GM23338 (cell line): Measurements from ENCODE around the gene SLC25A18.

ENCODE experiments used
- CREB1 ChIP-seq: fragments of 250-450 bp; sonication (Bioruptor Pico); IDR thresholded peaks from 2 replicates; pipeline ENCODE4 v1.5.0; 2020; ENCODE audit warnings: low read depth, mild to moderate bottlenecking, moderate library complexity
- CTCF ChIP-seq, 2 experiments: fragments of 200-600 bp in 1 of 2; sonication (generic) in 1 of 2; conservative IDR thresholded peaks; 2 replicates each; pipeline versions ENCODE4 v1.5.1 to v1.6.1; 2016 to 2017; ENCODE audit warnings: antibody characterized with exemption in 2 of 2, low read depth in 2 of 2, mild to moderate bottlenecking in 2 of 2, moderate library complexity in 1 of 2
- ETS1 ChIP-seq: IDR thresholded peaks from 2 replicates; pipeline ENCODE4 v1.6.1; 2016; ENCODE audit warnings: antibody characterized with exemption
- EZH2 ChIP-seq: fragments of 200-600 bp; sonication (generic); IDR thresholded peaks from one replicate; pipeline ENCODE4 v1.8.0; 2017; ENCODE audit warnings: antibody characterized with exemption, mild to moderate bottlenecking, low read depth; ENCODE audit not compliant: unreplicated experiment
- EZH2phosphoT487 ChIP-seq: fragments of 200-600 bp; sonication (generic); IDR thresholded peaks from one replicate; pipeline ENCODE4 v1.8.1; 2018; ENCODE audit warnings: antibody characterized with exemption; ENCODE audit not compliant: unreplicated experiment
- JUNB ChIP-seq: IDR thresholded peaks from one replicate; pipeline ENCODE4 v1.6.1; 2016; ENCODE audit warnings: antibody characterized with exemption; ENCODE audit not compliant: unreplicated experiment
- POLR2AphosphoS5 ChIP-seq: IDR thresholded peaks from 2 replicates; pipeline ENCODE4 v1.6.1; 2016; ENCODE audit warnings: antibody characterized with exemption, low read depth
- REST ChIP-seq: IDR thresholded peaks from one replicate; pipeline ENCODE4 v1.6.1; 2018; ENCODE audit warnings: antibody characterized with exemption; ENCODE audit not compliant: unreplicated experiment
- ZNF114 ChIP-seq: fragments of 250-450 bp; sonication (Bioruptor Pico); IDR thresholded peaks from 2 replicates; pipeline ENCODE4 v1.5.0; 2020; ENCODE audit warnings: mild to moderate bottlenecking, moderate library complexity
- ZNF331 ChIP-seq: fragments of 250-450 bp; sonication (Bioruptor Pico); IDR thresholded peaks from 2 replicates; pipeline ENCODE4 v1.5.0; 2020; ENCODE audit warnings: low read depth, mild to moderate bottlenecking, moderate library complexity
- ZNF462 ChIP-seq: fragments of 250-450 bp; sonication (Bioruptor Pico); IDR thresholded peaks from 2 replicates; pipeline ENCODE4 v1.5.0; 2020; ENCODE audit warnings: mild to moderate bottlenecking, moderate library complexity

GRCh38 chr22:17536269-17536668 is 27.0 kb upstream of the SLC25A18 start:
- no peak for TF ChIP-seq CTCF (conservative IDR thresholded peaks at IDR 0.05; ENCODE audit: low read depth in 2 of 2)
- no peak for TF ChIP-seq POLR2AphosphoS5
- TF ChIP-seq JUNB: no peak
- no peak for TF ChIP-seq CREB1 (CRISPR knock-in tag)
- no peak for TF ChIP-seq EZH2
- no peak for TF ChIP-seq REST
- no peak for TF ChIP-seq EZH2phosphoT487
- no peak for TF ChIP-seq ETS1
- TF ChIP-seq ZNF331 (CRISPR knock-in tag): no peak
- TF ChIP-seq ZNF114 (CRISPR knock-in tag): no peak
- TF ChIP-seq ZNF462 (CRISPR knock-in tag): no peak
